CD4-positive, CD25-positive, alpha-beta regulatory T cell (primary cell): ENCODE results near the gene TRIM56. TPM values are rescaled to one million over a fixed set of nuclear protein-coding genes. Genes with fewer than 3 reads are reported as not detected.
A peak's percentile ranks its signal among the peaks of the same experiment; 100 is the strongest.
"Not testable (repeated sequence)": the region's sequence is repeated elsewhere in the genome, so short reads cannot be mapped to it uniquely, and the experiment has no call there.

ENCODE experiments used
- ATAC-seq, 2 donors: fragments of 150-1000 bp; cut with Tn5 transposase; one replicate each; pipeline ENCODE4 v1.10.0; 2021; ENCODE audit warnings: low read depth in 2 of 2, moderate number of reproducible peaks in 2 of 2, moderate library complexity in 1 of 2
- DNase-seq, 3 donors: peaks; one replicate each; pipeline versions ENCODE4 v3.0.0 to v3.0.0-alpha.2; 2012 to 2022; ENCODE audit warnings: mixed read lengths in 1 of 3
- H3K27ac ChIP-seq: one replicate; pipeline ENCODE4 v1.7.0; 2013; ENCODE audit warnings: mild to moderate bottlenecking, low read length; ENCODE audit not compliant: insufficient read depth, poor library complexity, severe bottlenecking
- H3K27me3 ChIP-seq: one replicate; pipeline ENCODE4 v1.7.0; 2013; ENCODE audit warnings: low read length; ENCODE audit not compliant: control insufficient read depth, insufficient read depth
- H3K36me3 ChIP-seq: one replicate; pipeline ENCODE4 v1.7.0; 2013; ENCODE audit warnings: mild to moderate bottlenecking, low read length, moderate library complexity; ENCODE audit not compliant: control insufficient read depth, insufficient read depth
- H3K4me1 ChIP-seq: 2 replicates; pipeline ENCODE4 v1.7.0; 2013; ENCODE audit warnings: mild to moderate bottlenecking, low read length; ENCODE audit not compliant: insufficient read depth, control insufficient read depth, poor library complexity, severe bottlenecking
- H3K4me3 ChIP-seq: one replicate; pipeline ENCODE4 v1.7.0; 2013; ENCODE audit warnings: low read depth, mild to moderate bottlenecking, low read length, moderate library complexity
- H3K9me3 ChIP-seq, 2 experiments: 1 replicate in 1 of 2; 2 replicates in 1 of 2; pipeline ENCODE4 v1.7.0; 2013; ENCODE audit warnings: low read length in 2 of 2, mild to moderate bottlenecking in 1 of 2, moderate library complexity in 1 of 2; ENCODE audit not compliant: control insufficient read depth in 2 of 2
- H3K27ac Mint-ChIP-seq, 3 donors: one replicate each; pipeline ENCODE4 v1.8.0; 2020 to 2022; ENCODE audit warnings: mild to moderate bottlenecking in 3 of 3, mixed read lengths in 3 of 3, moderate library complexity in 2 of 3
- H3K27me3 Mint-ChIP-seq: one replicate; pipeline ENCODE4 v1.8.0; 2022; ENCODE audit warnings: mild to moderate bottlenecking, mixed read lengths
- H3K36me3 Mint-ChIP-seq: one replicate; pipeline ENCODE4 v1.8.0; 2020; ENCODE audit warnings: mixed read lengths
- H3K4me1 Mint-ChIP-seq, 4 donors: one replicate each; pipeline ENCODE4 v1.8.0; 2020 to 2022; ENCODE audit warnings: mixed read lengths in 4 of 4, mild to moderate bottlenecking in 1 of 4
- H3K4me3 Mint-ChIP-seq, 4 donors: one replicate each; pipeline ENCODE4 v1.8.0; 2020 to 2022; ENCODE audit warnings: mild to moderate bottlenecking in 4 of 4, mixed read lengths in 4 of 4, moderate library complexity in 3 of 4
- H3K9me3 Mint-ChIP-seq, 7 donors: one replicate each; pipeline ENCODE4 v1.8.0; 2020 to 2022; ENCODE audit warnings: mixed read lengths in 7 of 7, mild to moderate bottlenecking in 3 of 7, moderate library complexity in 2 of 7
- polyA plus RNA-seq, 4 donors: library from polyadenylated mRNA; unstranded; fragments of 300-500 nt; fragmentation: Illumina TruSeq; gene quantifications; one replicate each; pipeline ENCODE4 v1.2.3, GENCODE V29; 2021
- total RNA-seq: library from RNA; stranded (reverse); gene quantifications from one replicate; pipeline ENCODE4 v1.2.3, GENCODE V29; 2022

TRIM56 gene
- total and polyA plus RNA-seq, 5 donors from 2014 or later = 3.5 to 44.6 (median 7.3) TPM

DNA sequence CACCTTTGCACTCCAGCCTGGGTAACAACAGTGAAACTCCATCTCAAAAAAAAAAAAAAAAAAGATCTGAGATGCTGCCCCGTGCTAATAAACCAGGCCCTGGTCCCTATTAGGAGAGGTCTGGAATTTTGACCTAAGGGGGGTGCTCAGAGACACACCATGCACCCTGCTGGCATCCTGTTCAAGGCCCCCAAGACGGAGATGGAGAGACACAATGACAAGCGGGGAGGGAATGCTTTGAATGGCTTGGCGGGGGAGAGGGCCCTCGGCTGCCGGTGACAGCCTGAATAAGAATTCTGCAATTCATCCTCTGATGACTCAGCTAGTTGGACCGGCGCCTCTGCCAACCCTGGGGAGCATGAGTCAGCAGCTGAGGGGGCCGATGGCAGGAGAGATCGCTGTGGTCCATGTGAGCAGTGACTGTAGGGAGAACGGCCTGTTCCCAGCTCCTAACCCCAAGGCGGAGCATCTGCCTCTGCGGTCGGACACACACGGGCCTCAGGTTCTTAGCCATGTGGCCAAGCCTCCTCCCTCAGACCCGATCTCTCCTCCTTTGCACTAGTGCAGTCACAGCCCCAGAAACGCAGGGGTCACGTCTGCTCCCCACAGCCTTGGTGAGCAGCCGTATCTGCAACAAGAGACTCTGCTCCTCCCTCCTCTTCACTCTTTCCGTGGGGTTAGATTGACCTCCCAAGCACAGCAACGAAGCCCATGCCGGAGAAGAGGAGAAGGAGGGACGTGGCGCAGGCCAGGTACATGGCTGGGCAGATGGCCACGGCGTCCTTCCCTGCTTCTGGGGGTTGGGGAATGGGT, 14.9 kb downstream of the TRIM56 start:
- peak; percentile 50 to 68 for ATAC-seq
- Histone ChIP-seq H3K36me3 (no peaks in the 10 kb centered on the region), H3K27me3 (no peaks in the 10 kb centered on the region), H3K27ac (no peak overlapping the region), H3K4me1 (no peaks in the 10 kb centered on the region), H3K4me3 (no peak overlapping the region), H3K9me3 (no peaks in the 10 kb centered on the region)
- peak in 1 of 3 donors; percentile 24 for DNase-seq
- no peaks in the 10 kb centered on the region for H3K36me3 Mint-ChIP-seq
- H3K4me3 Mint-ChIP-seq = no peak overlapping the region
- H3K9me3 Mint-ChIP-seq = no peaks in the 10 kb centered on the region
- H3K4me1 Mint-ChIP-seq = peaks cover 0 to 14% (median 9%) of the 10 kb centered on the region in 4 donors
- peaks cover 29% of the 10 kb centered on the region for H3K27me3 Mint-ChIP-seq
- H3K27ac Mint-ChIP-seq = no peak overlapping the region

DNA sequence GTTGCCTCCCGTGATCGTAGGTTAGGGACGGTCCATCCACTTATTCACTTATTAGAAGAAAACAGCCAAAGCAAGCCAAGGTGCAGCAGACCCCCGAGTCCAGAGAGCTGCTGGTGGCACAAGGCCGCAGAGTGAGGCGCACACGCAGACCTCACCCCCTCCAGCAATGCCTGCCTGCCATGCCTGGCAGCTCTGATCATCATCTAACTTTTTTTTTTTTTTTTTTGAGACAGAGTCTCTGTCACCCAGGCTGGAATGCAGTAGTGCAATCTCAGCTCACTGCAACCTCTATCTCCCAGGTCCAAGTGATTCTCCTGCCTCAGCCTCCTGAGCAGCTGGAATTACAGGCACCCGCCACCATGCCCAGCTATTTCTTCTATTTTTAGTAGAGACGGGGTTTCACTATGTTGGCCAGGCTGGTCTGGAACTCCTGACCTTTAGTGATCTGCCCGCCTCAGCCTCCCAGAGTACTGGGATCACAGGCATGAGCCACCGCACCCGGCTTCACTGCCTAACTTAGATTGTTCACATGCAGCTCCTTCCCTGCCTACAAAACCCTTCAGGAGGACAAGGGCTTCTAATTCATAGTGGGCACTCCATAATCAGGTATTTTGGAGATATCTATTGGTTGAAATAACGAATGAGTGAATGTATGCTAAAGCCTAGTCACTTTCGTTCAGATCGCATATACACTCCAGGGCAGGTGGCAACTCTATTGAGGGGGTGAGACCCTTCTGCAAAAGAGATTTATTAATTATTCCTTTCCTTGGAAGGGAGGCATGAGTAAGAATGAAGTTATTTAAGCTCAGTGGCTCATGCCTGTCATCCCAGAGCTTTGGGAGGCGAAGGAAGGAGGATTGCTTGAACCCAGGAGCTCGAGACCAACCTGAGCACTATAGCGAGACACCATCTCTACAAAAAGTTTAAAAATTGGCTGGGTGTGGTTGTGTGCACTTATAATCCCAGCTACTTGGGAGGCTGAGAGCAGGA, 15.9 kb downstream of the TRIM56 start:
- H3K4me1 Mint-ChIP-seq = peaks cover 0 to 14% (median 7%) of the 10 kb centered on the region in 4 donors
- Histone ChIP-seq H3K4me1 (no peaks in the 10 kb centered on the region), H3K9me3 (no peaks in the 10 kb centered on the region), H3K4me3 (no peak overlapping the region), H3K27ac (no peak overlapping the region), H3K36me3 (no peaks in the 10 kb centered on the region), H3K27me3 (no peaks in the 10 kb centered on the region)
- H3K27me3 Mint-ChIP-seq = peaks cover 29% of the 10 kb centered on the region
- ATAC-seq = no peak
- H3K27ac Mint-ChIP-seq = peak overlapping the region in 1 of 3 donors; percentile 66
- H3K36me3 Mint-ChIP-seq = no peaks in the 10 kb centered on the region
- H3K9me3 Mint-ChIP-seq = no peaks in the 10 kb centered on the region
- no peak for DNase-seq
- H3K4me3 Mint-ChIP-seq = no peak overlapping the region

DNA sequence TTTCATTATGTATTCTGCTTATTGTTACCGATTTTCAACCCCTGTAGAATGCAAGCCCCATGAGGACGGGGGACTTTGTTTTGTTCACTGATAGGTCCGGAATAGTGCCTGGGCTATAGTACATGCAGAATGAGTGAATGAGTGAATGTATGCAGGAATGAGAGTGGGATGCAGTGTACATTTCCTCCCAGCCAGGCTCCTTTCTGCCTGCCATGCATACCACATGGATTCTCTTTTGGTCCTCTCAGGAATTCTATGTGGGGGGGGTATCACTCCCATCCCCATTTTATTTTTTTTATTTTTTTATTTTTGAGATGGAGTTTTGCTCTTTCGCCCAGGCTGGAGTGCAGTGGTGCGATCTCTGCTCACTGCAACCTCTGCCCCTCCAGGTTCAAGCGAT, 16.7 kb downstream of the TRIM56 start:
- H3K9me3 ChIP-seq = no peaks in the 10 kb centered on the region
- no peak overlapping the region for H3K4me3 ChIP-seq
- no peak overlapping the region for H3K27ac ChIP-seq
- H3K27ac Mint-ChIP-seq = no peak overlapping the region
- ATAC-seq = no peak
- no peak overlapping the region for H3K4me3 Mint-ChIP-seq
- no peaks in the 10 kb centered on the region for H3K27me3 ChIP-seq
- H3K36me3 ChIP-seq = no peaks in the 10 kb centered on the region
- H3K27me3 Mint-ChIP-seq = peaks cover 26% of the 10 kb centered on the region
- peaks cover 0 to 8% (median 6%) of the 10 kb centered on the region in 4 donors for H3K4me1 Mint-ChIP-seq
- no peak for DNase-seq
- no peaks in the 10 kb centered on the region for H3K36me3 Mint-ChIP-seq
- no peaks in the 10 kb centered on the region for H3K9me3 Mint-ChIP-seq
- H3K4me1 ChIP-seq = no peaks in the 10 kb centered on the region

- H3K4me1 Mint-ChIP-seq, H3K27ac ChIP-seq, ATAC-seq, H3K36me3 Mint-ChIP-seq, H3K27me3 ChIP-seq, H3K36me3 ChIP-seq, H3K4me3 Mint-ChIP-seq, H3K9me3 Mint-ChIP-seq, H3K4me3 ChIP-seq, H3K9me3 ChIP-seq, H3K27ac Mint-ChIP-seq, DNase-seq, H3K4me1 ChIP-seq: not testable (repeated sequence)
- H3K27me3 Mint-ChIP-seq = peaks cover 30% of the 10 kb centered on the region
Observed at GRCh38 chr7:101103701-101104100, 18.4 kb downstream of the TRIM56 start.

GRCh38 chr7:101104193-101104713, 19.0 kb downstream of the TRIM56 start:
- H3K27ac ChIP-seq = no peak overlapping the region
- DNase-seq (no peak), ATAC-seq (no peak)
- H3K27me3 ChIP-seq = no peaks in the 10 kb centered on the region
- H3K27ac Mint-ChIP-seq = no peak overlapping the region
- peaks cover 30% of the 10 kb centered on the region for H3K27me3 Mint-ChIP-seq
- no peaks in the 10 kb centered on the region for H3K9me3 ChIP-seq
- H3K4me3 Mint-ChIP-seq = no peak overlapping the region
- H3K4me1 ChIP-seq = no peaks in the 10 kb centered on the region
- peaks cover 0 to 6% (median 2%) of the 10 kb centered on the region in 4 donors for H3K4me1 Mint-ChIP-seq
- H3K36me3 ChIP-seq = no peaks in the 10 kb centered on the region
- H3K4me3 ChIP-seq = no peak overlapping the region
- H3K36me3 Mint-ChIP-seq = no peaks in the 10 kb centered on the region
- H3K9me3 Mint-ChIP-seq = no peaks in the 10 kb centered on the region

GRCh38 chr7:101104799-101105198, 19.5 kb downstream of the TRIM56 start:
- H3K27ac Mint-ChIP-seq = no peak overlapping the region
- Histone ChIP-seq H3K27me3 (no peaks in the 10 kb centered on the region), H3K4me3 (no peak overlapping the region), H3K27ac (no peak overlapping the region), H3K9me3 (no peaks in the 10 kb centered on the region), H3K36me3 (no peaks in the 10 kb centered on the region), H3K4me1 (no peaks in the 10 kb centered on the region)
- H3K36me3 Mint-ChIP-seq = no peaks in the 10 kb centered on the region
- peaks cover 0 to 1% (median 0%) of the 10 kb centered on the region in 7 donors for H3K9me3 Mint-ChIP-seq
- peaks cover 0 to 6% (median 2%) of the 10 kb centered on the region in 4 donors for H3K4me1 Mint-ChIP-seq
- peaks cover 33% of the 10 kb centered on the region for H3K27me3 Mint-ChIP-seq
- ATAC-seq (no peak), DNase-seq (no peak)
- no peak overlapping the region for H3K4me3 Mint-ChIP-seq

GRCh38 chr7:101105248-101105647, 20.0 kb downstream of the TRIM56 start:
- H3K4me3 ChIP-seq, H3K27ac Mint-ChIP-seq, H3K27ac ChIP-seq, H3K4me1 Mint-ChIP-seq, H3K27me3 ChIP-seq, H3K36me3 Mint-ChIP-seq, H3K9me3 ChIP-seq, H3K36me3 ChIP-seq, H3K4me3 Mint-ChIP-seq, H3K4me1 ChIP-seq, ATAC-seq, H3K9me3 Mint-ChIP-seq, DNase-seq: not testable (repeated sequence)
- H3K27me3 Mint-ChIP-seq = peaks cover 29% of the 10 kb centered on the region
